BE2C (cell line): ENCODE data around the gene RNF11.
"Not testable (repeated sequence)": the region's sequence is repeated elsewhere in the genome, so short reads cannot be mapped to it uniquely, and the experiment has no call there.

Source experiments
- DNase-seq: peaks from one replicate; pipeline ENCODE4 v3.0.0-alpha.2; 2020
- H3K27me3 ChIP-seq: fragments of 250-450 bp; sonication (Bioruptor Pico); 2 replicates; pipeline ENCODE4 v1.5.1; 2020; ENCODE audit warnings: mild to moderate bottlenecking
- H3K36me3 ChIP-seq: fragments of 250-450 bp; sonication (Bioruptor Pico); 2 replicates; pipeline ENCODE4 v1.5.1; 2020; ENCODE audit warnings: mild to moderate bottlenecking
- H3K4me1 ChIP-seq: fragments of 250-450 bp; sonication (Bioruptor Pico); 2 replicates; pipeline ENCODE4 v1.5.1; 2020
- H3K4me3 ChIP-seq: 2 replicates; pipeline ENCODE4 v1.5.1; 2011; ENCODE audit warnings: low read depth, low read length
- H3K9me3 ChIP-seq: fragments of 250-450 bp; sonication (Bioruptor Pico); 2 replicates; pipeline ENCODE4 v1.5.1; 2020
- CTCF ChIP-seq: IDR thresholded peaks from 2 replicates; pipeline ENCODE4 v1.5.1; 2012; ENCODE audit warnings: mild to moderate bottlenecking, low read depth, low read length

RNF11 gene

GRCh38 chr1:51216631-51217030 is 19.4 kb upstream of the RNF11 start:
- no peak for TF ChIP-seq CTCF
- Histone ChIP-seq H3K4me3 (no peak overlapping the region), H3K9me3 (no peaks in the 10 kb centered on the region), H3K36me3 (no peaks in the 10 kb centered on the region), H3K4me1 (no peaks in the 10 kb centered on the region), H3K27me3 (no peaks in the 10 kb centered on the region)
- DNase-seq = no peak

- no peaks in the 10 kb centered on the region for H3K36me3 ChIP-seq
- no peaks in the 10 kb centered on the region for H3K27me3 ChIP-seq
- DNase-seq = no peak
- TF ChIP-seq CTCF = no peak
- no peaks in the 10 kb centered on the region for H3K4me1 ChIP-seq
- no peak overlapping the region for H3K4me3 ChIP-seq
- no peaks in the 10 kb centered on the region for H3K9me3 ChIP-seq
Observed at GRCh38 chr1:51217101-51217500, 19.0 kb upstream of the RNF11 start.

DNA sequence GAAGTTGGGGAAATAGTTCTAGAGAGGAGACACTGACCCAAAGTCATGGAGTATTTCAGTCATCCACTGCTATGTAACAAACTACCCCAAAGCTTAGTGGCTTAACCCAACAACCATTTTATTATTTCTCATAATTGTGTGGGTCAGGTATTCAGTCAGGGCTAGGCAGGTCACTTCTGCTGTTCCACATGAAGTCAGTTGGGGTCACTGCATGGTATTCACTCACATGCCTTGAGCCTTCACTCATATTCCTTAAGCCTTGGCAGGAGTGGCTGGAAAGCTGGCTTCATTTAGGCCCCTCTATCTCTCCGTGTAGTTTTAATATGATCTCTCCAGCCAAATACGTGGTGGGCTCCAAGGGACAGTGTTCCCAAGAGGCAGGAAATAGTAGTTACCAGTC is 17.5 kb upstream of the RNF11 start:
- DNase-seq = no peak
- H3K36me3 ChIP-seq = no peaks in the 10 kb centered on the region

DNA sequence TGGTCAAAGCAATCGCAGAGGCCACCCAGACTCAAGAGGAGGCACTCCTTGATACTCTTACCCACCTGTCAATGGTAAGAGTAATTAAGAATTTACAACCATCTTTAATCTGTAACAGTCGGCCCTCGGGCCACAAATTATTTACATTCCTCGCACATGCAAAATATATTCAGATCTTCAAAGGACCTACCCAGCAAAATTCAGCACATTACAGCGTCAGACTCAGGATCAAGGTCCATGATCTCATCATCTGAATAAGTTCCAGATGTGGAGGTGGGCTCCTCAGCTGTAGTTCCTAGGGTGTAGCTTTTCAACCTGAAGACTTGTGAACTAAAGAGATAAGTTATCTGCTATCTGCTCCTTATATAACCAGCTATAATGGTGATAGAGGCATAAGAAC is 17.1 kb upstream of the RNF11 start:
- Histone ChIP-seq H3K36me3 (no peaks in the 10 kb centered on the region), H3K9me3 (no peaks in the 10 kb centered on the region), H3K4me1 (no peaks in the 10 kb centered on the region), H3K27me3 (no peaks in the 10 kb centered on the region), H3K4me3 (no peak overlapping the region)
- TF ChIP-seq CTCF = no peak
- DNase-seq = no peak

More for the DNA sequence above, 17.5 kb upstream of the RNF11 start:
- Histone ChIP-seq H3K4me1 (no peaks in the 10 kb centered on the region), H3K4me3 (no peak overlapping the region), H3K9me3 (no peaks in the 10 kb centered on the region), H3K27me3 (no peaks in the 10 kb centered on the region)
- TF ChIP-seq CTCF = no peak

DNA sequence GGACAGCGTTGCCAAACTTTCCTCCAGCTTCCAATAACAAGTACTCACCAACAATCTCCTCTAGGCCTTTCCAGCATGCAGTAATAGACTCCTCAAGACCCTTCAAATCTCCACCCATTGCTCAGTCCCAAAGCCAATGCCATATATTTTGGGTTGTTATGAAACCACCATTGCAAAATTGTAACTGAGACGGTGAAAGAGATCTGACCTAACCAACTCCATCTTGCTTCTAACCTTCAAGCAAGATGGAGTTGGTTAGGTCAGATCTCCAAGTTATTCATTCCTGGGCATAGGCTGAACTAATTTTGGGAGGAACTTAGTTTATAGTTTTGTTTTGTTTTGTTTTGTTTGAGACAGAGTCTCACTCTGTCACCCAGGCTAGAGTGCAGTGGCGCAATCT is 14.5 kb upstream of the RNF11 start:
- H3K36me3 ChIP-seq, H3K4me3 ChIP-seq, H3K27me3 ChIP-seq, H3K9me3 ChIP-seq, DNase-seq, H3K4me1 ChIP-seq: not testable (repeated sequence)

DNA sequence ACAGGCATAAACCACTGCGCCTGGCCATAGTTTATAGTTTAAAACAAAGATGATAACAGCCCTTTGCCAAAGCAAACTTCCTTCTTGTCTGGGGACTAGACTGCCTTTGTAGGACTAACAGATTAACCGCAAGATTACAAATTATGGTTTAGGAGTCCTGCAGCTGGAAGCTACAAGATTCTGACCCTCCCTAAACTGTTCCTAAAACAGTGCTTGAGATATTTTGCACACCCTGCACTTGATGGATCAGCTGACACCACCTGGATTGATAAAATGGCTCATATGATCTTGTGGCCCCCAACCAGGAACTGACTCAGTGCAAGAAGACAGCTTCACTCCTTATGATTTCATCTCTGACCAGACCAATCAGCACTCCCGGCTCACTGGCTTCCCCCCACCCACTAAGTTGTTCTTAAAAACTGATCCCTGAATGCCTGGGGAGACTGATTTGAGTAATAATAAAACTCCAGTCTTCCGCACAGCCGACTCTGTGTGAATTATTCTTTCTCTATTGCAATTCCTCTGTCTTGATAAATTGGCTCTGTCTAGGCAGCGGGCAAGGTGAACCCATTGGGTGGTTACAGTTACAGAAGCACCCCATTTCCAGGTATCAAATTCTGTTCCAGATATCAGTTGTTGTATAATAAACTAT is 13.8 kb upstream of the RNF11 start:
- no peak for DNase-seq
- no peaks in the 10 kb centered on the region for H3K4me1 ChIP-seq

More for the DNA sequence above, 13.8 kb upstream of the RNF11 start:
- no peaks in the 10 kb centered on the region for H3K36me3 ChIP-seq
- H3K4me3 ChIP-seq = no peak overlapping the region
- H3K27me3 ChIP-seq = no peaks in the 10 kb centered on the region
- H3K9me3 ChIP-seq = no peaks in the 10 kb centered on the region
- no peak for TF ChIP-seq CTCF
